NK-92 (cell line): ENCODE data around the gene ZFHX3.

Source experiments
- DNase-seq: peaks from one replicate; lab custom pipeline; 2025; ENCODE audit not compliant: unreplicated experiment; lab: John Stamatoyannopoulos, UW

Gene ZFHX3

DNA sequence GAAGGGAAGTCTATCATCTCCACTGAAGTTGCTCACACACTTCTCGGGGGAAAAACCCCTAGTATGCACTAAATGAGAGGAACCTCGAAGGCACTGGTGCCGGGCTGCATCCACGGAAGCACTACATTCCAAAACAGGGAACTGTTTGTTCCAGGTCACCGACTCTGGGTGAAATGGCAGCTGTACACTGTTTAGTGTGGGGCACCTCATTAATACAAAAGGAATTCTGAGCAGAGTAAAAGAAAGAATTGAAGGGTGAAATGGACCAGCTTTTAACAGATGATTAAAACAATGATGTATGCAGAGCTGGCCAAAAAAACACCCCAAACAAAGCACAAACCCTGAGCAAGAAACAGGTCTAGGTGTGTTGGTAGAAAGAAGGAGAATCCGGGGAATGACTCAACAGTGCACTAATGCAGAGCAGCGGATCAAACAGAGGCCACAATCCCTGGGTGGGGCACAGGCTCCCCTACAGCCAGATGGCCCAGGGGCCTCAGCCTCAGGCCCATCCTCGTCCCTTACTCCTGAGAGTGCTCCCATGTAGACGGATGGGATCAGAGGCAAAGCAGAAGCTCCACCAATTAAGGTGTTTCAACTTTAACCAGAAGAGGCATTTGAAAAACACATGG lies 161.5 kb downstream of the ZFHX3 start:
- DNase-seq = no peak

GRCh38 chr16:72884573-72884972 lies 163.4 kb downstream of the ZFHX3 start:
- no peak for DNase-seq

- DNase-seq = no peak
These were observed 163.9 kb downstream of the ZFHX3 start for GRCh38 chr16:72884037-72884436.

DNA sequence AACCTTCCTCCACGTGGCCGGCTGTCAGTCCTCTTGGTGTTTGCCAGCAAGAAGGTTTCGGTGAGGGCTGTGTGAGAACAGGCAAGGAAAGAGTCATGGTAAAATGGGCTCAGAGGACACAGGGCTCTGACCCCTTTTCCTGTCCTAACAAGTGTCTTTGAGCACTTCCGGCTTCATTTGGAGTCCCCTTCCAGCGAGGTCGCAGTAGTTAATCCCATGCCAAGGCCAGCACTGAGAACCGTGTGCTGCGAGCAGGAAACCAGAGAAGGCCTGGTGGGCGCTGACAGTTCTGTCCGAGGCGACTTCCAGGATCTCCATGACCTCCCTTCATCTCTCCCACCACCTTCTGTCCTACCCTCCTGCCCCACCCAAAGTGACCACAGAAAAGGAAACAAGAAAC lies 168.1 kb downstream of the ZFHX3 start:
- DNase-seq = no peak

DNA sequence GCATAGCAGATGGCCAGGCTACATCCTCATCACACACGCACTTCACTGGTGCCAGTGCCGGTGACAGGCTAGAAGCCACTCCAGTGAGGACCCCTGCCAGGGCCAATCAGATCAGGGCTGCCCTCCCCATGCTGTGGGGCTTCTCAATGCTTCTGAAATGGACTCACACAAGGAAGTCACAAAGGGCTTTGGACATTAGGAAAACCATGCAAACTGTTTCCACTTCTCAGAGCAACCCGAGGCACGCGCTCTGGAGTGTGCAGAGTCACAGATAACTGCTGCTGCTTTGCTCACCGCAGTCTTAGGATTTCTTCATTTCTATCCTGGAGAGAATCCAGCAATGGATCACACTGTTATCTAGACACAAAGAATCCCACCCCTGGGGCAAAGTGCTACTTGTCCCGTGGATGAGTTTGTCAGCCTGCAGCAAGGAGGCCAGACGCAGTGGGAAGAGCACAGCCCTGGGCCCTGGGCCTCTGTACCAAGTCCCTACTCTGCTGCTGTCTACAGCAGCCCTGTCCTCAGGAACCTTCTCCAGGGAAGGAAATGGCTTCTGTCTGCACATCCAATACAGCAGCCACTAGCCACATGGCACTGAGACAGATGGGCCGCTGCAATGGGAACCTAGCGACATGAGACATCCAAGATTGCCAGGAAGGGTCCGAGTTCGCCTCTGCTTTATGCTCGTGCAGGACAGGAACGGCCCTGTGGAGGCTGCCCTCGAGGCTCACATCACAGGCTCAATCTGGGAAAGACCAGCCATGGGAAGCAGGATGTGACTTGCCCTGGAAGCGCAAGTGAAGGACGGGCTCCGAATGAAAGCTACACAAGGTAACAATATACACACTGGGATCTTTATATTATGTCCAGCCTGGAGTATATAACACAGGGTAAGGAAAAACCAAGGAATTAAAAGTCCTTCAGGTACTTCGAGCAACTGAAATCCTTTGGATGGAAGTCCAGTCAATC lies 169.3 kb downstream of the ZFHX3 start:
- no peak for DNase-seq

GRCh38 chr16:72877374-72878028 lies 170.4 kb downstream of the ZFHX3 start:
- DNase-seq = no peak

DNA sequence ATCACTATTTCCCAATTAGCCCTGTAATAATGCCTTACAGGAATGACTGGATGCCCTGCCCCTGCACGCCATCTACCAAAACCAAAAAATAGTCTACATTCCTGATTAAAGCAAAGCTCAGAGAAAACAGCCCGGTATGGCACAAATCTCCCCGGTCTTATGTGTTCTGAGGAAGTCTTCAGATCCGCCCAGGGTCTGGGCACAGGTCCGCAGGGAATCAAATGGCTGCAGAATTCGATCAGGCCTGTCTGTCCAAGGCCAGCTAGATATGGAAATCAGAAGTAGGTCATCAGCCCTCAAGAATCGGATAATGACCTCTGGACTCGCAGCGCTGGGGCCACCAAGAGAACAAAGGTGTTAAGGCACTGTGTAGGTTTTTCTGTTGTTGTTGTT lies 171.0 kb downstream of the ZFHX3 start:
- DNase-seq = no peak

- DNase-seq = no peak
These were observed 171.7 kb downstream of the ZFHX3 start for GRCh38 chr16:72876221-72876620.

GRCh38 chr16:72875291-72876031 lies 172.5 kb downstream of the ZFHX3 start:
- no peak for DNase-seq

- no peak for DNase-seq
These were observed 174.1 kb downstream of the ZFHX3 start for GRCh38 chr16:72873853-72874252.

- DNase-seq = no peak
These were observed 174.9 kb downstream of the ZFHX3 start for GRCh38 chr16:72873044-72873443.

GRCh38 chr16:72865835-72866234 lies 182.1 kb downstream of the ZFHX3 start:
- no peak for DNase-seq

- DNase-seq = no peak
These were observed 182.7 kb downstream of the ZFHX3 start for GRCh38 chr16:72865258-72865657.

DNA sequence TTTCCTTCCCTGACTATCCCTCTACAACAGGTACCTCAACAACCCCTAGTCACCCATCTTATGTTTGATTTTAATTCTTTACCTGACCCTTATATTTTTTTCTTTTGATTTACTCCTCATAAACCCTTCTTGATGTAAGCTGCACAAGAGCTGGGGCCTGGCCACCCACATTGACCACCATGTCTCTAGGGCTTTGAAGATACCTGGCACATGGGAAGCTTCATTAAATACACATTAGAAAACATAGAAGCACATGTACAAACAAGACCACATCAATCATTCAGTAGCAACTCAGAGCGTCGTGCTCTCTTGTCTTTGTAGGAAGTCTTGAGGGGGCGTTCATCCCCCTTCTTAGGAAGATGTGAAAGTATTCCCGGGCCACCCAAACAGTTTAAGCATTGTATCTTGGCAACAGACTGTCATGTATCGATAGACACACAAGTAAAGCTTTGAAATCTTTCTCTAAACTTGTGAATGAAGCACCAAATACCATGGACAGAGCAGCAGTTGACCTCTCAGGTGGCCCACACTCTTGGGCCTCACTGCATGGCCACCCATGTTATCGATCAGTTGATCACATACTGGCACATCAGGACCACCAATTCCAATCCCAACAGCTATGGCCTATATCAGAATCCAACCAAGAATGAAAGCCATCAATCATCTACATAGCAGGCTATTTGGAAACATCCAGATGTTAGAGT lies 183.6 kb downstream of the ZFHX3 start:
- no peak for DNase-seq

DNA sequence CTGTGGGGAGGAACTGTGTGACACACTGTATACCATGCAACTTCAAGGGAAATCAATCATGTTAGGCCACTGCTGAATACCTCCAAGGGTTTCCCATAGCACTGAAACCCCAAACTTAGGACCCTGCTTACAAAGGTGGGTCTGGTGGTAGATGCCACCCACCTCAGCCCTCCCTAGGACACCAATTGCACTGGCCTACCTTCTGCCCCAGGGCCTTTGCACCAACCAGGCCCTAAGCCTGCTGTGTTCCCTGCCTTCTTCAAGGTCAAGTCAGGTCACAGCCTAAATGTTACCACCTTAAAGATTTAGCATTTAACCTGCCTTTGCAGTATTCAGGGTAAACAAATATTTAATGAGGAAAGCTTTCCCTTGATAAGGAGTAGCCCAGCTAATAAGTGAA lies 185.8 kb downstream of the ZFHX3 start:
- no peak for DNase-seq

GRCh38 chr16:72860726-72861562 lies 187.0 kb downstream of the ZFHX3 start:
- DNase-seq = no peak

GRCh38 chr16:72859581-72859980 lies 188.3 kb downstream of the ZFHX3 start:
- DNase-seq = no peak

- DNase-seq = no peak
These were observed 189.0 kb downstream of the ZFHX3 start for GRCh38 chr16:72858665-72859493.
